Measurements from ENCODE around the gene CDHR5. TPM values are rescaled to one million over a fixed set of nuclear protein-coding genes. Genes with fewer than 3 reads are reported as not detected.

CDHR5 gene
- polyA plus RNA-seq, 1 donor = 763 TPM

Other genes starting within 250 kb of the CDHR5 start
- 71.6 TPM for gene PKP3, start 230.7 kb downstream of the CDHR5 start, polyA plus RNA-seq
- 84.9 TPM for gene SIGIRR, start 210.0 kb downstream of the CDHR5 start, polyA plus RNA-seq
- gene ANO9, start 182.9 kb downstream of the CDHR5 start, polyA plus RNA-seq = 169 TPM
- gene PTDSS2, start 174.7 kb downstream of the CDHR5 start, polyA plus RNA-seq = 21.1 TPM
- 85.4 TPM for gene RNH1, start 117.7 kb downstream of the CDHR5 start, polyA plus RNA-seq
- gene HRAS, start 89.4 kb downstream of the CDHR5 start, polyA plus RNA-seq = 28.3 TPM
- gene LRRC56, start 87.4 kb downstream of the CDHR5 start, polyA plus RNA-seq = 2.4 TPM
- 4.6 TPM for gene LMNTD2, start 64.2 kb downstream of the CDHR5 start, polyA plus RNA-seq
- 45.4 TPM for gene RASSF7, start 64.0 kb downstream of the CDHR5 start, polyA plus RNA-seq
- gene PHRF1, start 48.5 kb downstream of the CDHR5 start, polyA plus RNA-seq = 40.5 TPM
- gene IRF7, start 9.0 kb downstream of the CDHR5 start, polyA plus RNA-seq = 16.7 TPM
- 131 TPM for gene SCT, start 2.2 kb upstream of the CDHR5 start, polyA plus RNA-seq
- 1.3 TPM for gene DRD4, start 12.3 kb upstream of the CDHR5 start, polyA plus RNA-seq
- gene DEAF1, start 70.3 kb upstream of the CDHR5 start, polyA plus RNA-seq = 24.1 TPM
- gene TMEM80, start 70.9 kb upstream of the CDHR5 start, polyA plus RNA-seq = 36.1 TPM
- 260 TPM for gene EPS8L2, start 81.3 kb upstream of the CDHR5 start, polyA plus RNA-seq
- gene TALDO1, start 122.5 kb upstream of the CDHR5 start, polyA plus RNA-seq = 92.4 TPM
- gene GATD1, start 152.5 kb upstream of the CDHR5 start, polyA plus RNA-seq = 58.1 TPM
- 2.0 TPM for gene CEND1, start 165.1 kb upstream of the CDHR5 start, polyA plus RNA-seq
- gene SLC25A22, start 173.3 kb upstream of the CDHR5 start, polyA plus RNA-seq = 14.6 TPM
- gene PIDD1, start 180.3 kb upstream of the CDHR5 start, polyA plus RNA-seq = 15.1 TPM
- gene RPLP2, start 185.0 kb upstream of the CDHR5 start, polyA plus RNA-seq = 1,325 TPM
- gene PNPLA2, start 194.0 kb upstream of the CDHR5 start, polyA plus RNA-seq = 98.0 TPM
- gene CRACR2B, start 203.0 kb upstream of the CDHR5 start, polyA plus RNA-seq = 34.4 TPM
- gene CD151, start 208.0 kb upstream of the CDHR5 start, polyA plus RNA-seq = 317 TPM
- 87.5 TPM for gene POLR2L, start 217.6 kb upstream of the CDHR5 start, polyA plus RNA-seq
- gene TSPAN4, start 217.9 kb upstream of the CDHR5 start, polyA plus RNA-seq = 27.8 TPM

Measured in large intestine (tissue), 1 donor.